NB4 (cell line): ENCODE data around the gene CES2.

Source experiments
- POLR2A ChIP-seq: IDR thresholded peaks from 2 replicates; pipeline ENCODE4 v1.6.1; 2011; ENCODE audit warnings: mild to moderate bottlenecking; ENCODE audit not compliant: insufficient read length; ENCODE audit errors: extremely low read depth
- TF ChIP-seq, protein P1 (sequence below): IDR thresholded peaks from one replicate; pipeline ENCODE4 v1.5.1; 2012; ENCODE audit warnings: low read depth, low read length
- TF ChIP-seq, protein P2 (sequence below): IDR thresholded peaks from 2 replicates; pipeline ENCODE4 v1.6.1; 2011; ENCODE audit warnings: low read depth, low read length

DNA sequence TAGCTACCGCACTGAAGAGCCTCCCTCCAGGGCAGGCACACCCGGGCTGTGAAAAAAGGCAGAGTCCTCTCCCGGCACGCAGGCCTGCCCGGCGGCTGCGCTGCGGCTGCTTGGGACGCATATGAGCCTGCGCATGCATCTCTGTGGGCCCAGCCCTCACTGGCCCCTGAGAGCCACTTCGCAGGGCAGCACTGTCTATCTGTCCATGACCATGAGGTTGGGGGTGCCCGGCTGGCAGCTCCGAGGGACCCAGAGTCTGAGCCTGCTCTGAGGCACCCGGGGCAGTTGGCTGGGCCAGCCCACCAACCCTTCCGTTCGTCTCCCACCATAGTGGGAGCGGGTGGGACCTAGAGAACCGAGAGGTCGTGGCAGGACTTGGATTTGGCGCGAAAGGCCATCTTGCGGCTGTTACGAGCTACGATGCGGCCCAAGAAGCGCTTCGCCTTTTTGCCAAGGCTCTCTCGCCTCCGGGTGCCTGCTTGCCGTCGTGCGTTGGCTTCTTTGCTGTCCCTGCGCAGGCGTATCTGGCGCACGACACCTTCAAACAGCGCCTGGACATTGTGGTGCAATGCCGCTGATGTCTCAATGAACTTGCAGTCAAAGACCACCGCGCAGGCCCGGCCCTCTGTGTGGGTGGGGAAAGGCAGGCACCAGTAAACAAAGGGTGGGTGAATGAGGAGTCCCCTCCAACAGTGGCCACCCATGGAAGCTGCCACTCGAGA is 13.4 kb upstream of the CES2 start:
- TF ChIP-seq, protein P1, sequence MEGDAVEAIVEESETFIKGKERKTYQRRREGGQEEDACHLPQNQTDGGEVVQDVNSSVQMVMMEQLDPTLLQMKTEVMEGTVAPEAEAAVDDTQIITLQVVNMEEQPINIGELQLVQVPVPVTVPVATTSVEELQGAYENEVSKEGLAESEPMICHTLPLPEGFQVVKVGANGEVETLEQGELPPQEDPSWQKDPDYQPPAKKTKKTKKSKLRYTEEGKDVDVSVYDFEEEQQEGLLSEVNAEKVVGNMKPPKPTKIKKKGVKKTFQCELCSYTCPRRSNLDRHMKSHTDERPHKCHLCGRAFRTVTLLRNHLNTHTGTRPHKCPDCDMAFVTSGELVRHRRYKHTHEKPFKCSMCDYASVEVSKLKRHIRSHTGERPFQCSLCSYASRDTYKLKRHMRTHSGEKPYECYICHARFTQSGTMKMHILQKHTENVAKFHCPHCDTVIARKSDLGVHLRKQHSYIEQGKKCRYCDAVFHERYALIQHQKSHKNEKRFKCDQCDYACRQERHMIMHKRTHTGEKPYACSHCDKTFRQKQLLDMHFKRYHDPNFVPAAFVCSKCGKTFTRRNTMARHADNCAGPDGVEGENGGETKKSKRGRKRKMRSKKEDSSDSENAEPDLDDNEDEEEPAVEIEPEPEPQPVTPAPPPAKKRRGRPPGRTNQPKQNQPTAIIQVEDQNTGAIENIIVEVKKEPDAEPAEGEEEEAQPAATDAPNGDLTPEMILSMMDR, result no peak
- TF ChIP-seq POLR2A, result no peak
- TF ChIP-seq, protein P2, sequence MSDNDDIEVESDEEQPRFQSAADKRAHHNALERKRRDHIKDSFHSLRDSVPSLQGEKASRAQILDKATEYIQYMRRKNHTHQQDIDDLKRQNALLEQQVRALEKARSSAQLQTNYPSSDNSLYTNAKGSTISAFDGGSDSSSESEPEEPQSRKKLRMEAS, result no peak
